Right forelimb (tissue), 1 donor: Measurements from ENCODE around the gene WHRN.

Experiments
- DNase-seq: peaks from one replicate; pipeline ENCODE4 v3.0.0-alpha.2; 2018

WHRN gene

GRCh38 chr9:114469091-114469853 lies 36.0 kb downstream of the WHRN start:
- DNase-seq, result peak; percentile 21

GRCh38 chr9:114467910-114468309 lies 37.4 kb downstream of the WHRN start:
- DNase-seq, result peak; percentile 11

DNA sequence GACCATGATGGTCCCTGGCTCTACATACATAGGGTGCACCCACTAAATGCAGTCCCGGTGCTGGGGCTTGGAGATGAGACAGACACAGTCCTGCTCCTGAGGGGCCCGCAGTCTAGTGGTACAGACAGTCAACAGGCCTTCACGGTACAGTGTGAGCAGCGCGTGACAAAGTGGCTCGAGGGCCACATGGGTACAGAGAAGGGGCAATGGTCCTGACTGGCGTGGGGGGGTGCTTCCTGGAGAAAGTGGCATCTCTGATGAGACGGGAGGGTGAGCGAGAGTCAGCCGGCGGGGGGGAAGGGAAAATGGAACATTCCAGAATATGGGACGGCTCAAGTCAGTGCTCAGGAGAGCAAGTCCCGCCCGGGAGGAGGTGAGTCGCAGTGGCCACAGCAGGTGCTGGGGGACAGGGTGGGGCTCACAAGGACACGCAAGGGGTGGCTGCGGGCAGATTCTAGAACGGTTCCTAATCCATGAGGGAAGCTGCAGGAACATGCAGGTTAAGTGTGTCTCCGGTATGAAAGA lies 38.0 kb downstream of the WHRN start:
- DNase-seq, result peak; percentile 22

DNA sequence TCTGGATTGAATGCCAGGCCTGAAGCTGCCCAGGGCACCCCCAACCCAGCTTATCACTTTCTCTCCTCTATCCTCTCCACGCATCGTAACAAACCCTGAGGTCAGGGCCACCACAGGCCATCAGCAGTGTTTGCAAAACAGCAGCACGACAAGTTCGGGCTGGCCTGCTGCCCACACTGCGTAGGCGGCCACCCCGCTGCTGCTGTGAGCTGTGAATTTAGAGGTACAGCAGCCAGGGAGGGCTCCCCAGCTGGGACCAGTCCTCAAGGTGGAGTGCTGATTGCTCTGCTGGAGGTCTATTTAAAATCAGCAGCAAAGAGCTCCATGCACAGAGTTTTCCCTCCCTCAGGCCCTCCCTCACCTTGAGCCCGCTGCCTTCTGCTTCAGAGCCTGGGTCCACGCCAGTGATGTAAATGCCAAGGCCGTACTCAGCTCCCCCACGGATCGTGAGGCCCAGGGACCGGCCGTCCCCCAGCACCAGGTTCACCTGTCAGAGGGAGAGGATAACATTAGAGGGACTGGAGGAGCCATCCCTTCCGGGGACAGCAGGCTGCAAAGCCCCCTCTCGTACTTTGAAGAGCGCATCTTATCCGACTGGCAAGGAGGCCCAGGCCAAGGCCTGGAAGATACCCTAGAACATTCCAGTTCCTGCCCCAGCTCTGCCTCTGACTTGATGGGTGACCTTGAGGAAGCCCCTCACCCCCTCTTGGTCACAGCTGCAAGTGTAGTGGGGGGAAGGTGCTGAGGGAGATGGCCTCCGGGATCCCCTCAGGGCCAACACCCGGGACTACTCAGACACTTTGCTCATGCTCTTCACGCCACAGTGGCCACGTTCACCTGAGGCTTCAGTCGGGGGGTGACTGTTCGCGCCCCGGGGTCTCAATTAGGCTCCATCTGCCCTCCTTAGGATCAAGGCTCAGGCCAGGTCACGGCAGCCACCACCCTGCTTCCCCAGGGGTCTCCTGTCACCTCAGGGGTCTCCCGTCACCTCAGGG lies 39.1 kb downstream of the WHRN start:
- DNase-seq, result peak; percentile 36

GRCh38 chr9:114465417-114465816 lies 39.9 kb downstream of the WHRN start:
- no peak for DNase-seq

GRCh38 chr9:114464281-114465051 lies 40.8 kb downstream of the WHRN start:
- DNase-seq, result no peak

- no peak for DNase-seq
Observed at GRCh38 chr9:114462791-114463190, 42.5 kb downstream of the WHRN start.

DNA sequence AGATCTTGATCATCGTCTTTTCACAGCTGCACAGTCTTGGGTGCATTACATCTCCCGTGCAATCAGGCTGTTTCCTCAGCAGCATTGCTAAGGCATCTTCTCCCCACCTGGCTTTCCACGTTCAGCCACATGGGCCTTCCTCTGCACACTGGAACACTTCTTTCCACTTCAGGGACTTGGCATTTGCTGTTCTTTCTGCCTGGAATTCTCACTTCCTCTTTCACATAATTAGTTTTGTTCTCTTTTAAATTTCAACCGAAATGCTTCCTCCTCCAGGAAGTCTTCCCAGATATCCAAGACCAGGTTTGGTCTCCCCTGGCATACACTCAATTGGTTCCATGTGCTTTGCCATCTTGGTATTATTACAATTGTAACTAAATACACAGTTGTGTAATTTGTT lies 43.8 kb downstream of the WHRN start:
- no peak for DNase-seq

- peak; percentile 17 for DNase-seq
Observed at GRCh38 chr9:114460513-114461199, 44.6 kb downstream of the WHRN start.

DNA sequence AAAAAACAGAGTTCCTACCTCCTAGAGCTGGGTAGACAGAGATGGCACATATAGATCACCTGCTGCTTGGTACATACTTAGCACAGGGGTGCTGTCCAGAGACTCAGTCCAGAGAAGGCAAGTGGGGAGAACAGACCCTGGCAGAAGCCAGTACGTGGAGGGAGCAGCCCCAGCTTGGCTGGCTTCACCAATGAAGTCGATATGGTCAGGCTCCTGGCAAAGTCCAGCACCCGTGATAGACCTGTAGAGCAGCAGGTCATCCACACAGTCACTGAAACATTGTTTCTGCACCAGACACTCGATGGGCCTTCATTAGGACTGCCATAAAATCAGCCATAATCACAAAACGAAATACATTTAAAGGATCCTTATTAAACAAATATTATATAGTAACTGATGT lies 45.8 kb downstream of the WHRN start:
- peak; percentile 9 for DNase-seq

DNA sequence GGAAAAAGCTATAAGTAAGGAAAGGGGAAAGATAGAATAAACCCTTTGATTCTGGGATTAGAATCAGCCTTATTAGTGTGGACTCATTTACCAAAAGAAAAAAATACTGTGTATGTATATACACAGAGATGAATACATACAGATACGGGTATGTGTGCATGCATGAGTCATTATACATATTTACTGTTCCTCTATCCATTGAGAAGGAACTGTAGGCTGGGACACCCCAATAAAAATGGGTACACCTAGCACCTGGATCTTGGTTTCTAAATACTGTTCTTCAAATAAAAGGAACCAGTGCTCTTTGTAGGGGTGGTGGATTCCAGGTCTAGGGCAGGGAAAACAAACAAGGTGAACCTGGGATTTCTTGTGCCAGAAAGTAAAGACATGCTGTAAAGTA lies 48.3 kb downstream of the WHRN start:
- no peak for DNase-seq

DNA sequence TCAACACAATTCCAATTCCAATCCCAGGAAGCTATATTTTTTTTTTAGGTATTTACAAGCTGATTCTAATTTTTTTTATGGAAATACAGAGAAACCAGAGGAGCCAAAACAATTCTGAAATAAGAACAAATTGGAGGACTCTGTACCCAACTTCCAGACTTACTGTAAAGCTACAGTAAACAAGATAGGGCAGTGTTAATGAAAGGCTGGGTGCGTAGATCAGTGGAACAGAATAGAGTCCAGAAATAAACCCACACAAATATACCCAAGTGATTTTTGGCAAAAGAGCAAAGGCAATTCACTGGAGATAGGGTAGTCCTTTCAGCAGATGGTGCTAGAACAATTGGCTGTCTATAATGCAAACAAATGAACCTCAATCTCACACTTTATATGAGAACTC lies 50.6 kb downstream of the WHRN start:
- no peak for DNase-seq

DNA sequence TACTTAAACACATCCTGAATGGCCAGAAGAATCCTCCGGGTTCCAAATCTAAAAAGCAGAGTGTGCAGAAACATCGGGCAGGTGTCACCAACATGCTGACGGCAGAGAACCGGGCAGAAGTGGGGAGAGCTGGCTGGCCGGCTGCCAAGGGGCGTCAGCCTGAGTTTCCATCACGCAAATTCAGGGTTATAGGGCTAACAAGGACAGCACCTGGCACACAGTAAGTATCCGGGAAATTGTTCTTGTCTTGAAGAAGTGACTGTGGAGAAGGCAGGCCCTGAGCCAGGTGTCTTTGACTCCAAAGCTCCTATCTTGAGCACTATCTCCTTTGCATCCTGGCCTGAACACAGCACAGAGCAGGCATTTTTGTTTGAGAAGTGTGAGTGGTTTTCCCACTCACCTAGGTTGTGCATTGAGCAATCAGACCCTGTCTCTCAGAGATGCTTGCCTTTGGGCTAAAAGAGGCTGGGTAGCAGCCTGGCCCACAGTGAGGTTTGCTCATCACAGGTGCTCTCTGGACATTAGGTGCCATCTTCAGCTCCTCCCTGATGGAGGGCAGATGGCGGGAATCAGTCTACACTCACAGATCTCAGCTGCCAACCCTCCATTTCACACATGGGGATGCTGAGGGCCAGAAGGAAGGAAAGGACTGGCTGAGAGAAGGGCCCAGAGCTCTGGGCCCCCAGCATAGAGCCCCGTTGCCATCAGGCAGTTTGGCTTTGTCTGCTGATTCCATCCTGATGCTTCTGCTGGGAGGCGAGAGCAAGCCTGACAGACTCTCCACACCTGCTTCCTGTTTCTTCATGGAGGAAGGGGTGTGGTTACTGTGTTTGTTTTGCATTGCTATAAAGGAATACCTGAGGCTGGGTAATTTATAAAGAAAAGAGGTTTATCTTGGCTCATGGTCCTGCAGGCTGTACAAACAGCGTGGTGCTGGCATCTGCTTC lies 52.8 kb downstream of the WHRN start:
- DNase-seq, result no peak

GRCh38 chr9:114451707-114452031 lies 53.6 kb downstream of the WHRN start:
- no peak for DNase-seq

- DNase-seq, result no peak
Observed at GRCh38 chr9:114450833-114451706, 54.2 kb downstream of the WHRN start.

DNA sequence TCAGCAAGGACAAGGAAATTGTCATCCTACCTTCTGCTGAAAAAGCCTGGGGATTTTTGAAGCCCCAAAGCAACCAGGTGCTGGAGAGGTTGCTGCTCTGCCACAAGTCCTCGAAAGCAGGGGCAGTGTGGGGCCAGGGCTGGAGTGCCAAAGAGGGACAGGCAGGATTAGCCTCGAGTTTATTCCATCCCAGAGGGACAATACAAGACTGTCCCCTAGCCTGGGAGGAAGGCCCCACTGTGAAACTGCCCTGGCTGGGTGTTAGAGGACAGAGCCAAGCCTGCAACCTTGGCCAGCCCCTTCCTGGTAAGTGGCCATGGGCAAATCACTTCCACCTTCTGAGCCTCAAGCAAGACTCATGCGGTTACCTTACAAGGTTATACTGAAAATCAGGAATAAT lies 55.1 kb downstream of the WHRN start:
- no peak for DNase-seq

GRCh38 chr9:114449236-114449635 lies 56.0 kb downstream of the WHRN start:
- no peak for DNase-seq

- DNase-seq, result no peak
Observed at GRCh38 chr9:114448706-114449105, 56.6 kb downstream of the WHRN start.

GRCh38 chr9:114446672-114447450 lies 58.4 kb downstream of the WHRN start:
- no peak for DNase-seq
